ENCODE measurements around the gene TAMALIN.

Gene TAMALIN

GRCh38 chr12:51985154-51985835, 21.5 kb upstream of the TAMALIN start:
- no peak for DNase-seq

- DNase-seq, result no peak
Measured at GRCh38 chr12:51986834-51987233, 19.9 kb upstream of the TAMALIN start.

- no peak for DNase-seq
Measured at GRCh38 chr12:51992246-51992645, 14.5 kb upstream of the TAMALIN start.

GRCh38 chr12:51994539-51994820, 12.3 kb upstream of the TAMALIN start:
- no peak for DNase-seq

GRCh38 chr12:51994959-51995358, 11.8 kb upstream of the TAMALIN start:
- DNase-seq, result no peak

GRCh38 chr12:51997136-51997535, 9.6 kb upstream of the TAMALIN start:
- DNase-seq, result no peak

- DNase-seq, result no peak
Measured at GRCh38 chr12:52003016-52003550, 3.7 kb upstream of the TAMALIN start.

GRCh38 chr12:52003591-52003990, 3.2 kb upstream of the TAMALIN start:
- DNase-seq, result no peak

- no peak for DNase-seq
Measured at GRCh38 chr12:52004042-52004648, 2.6 kb upstream of the TAMALIN start.

GRCh38 chr12:52005218-52005902, 1.4 kb upstream of the TAMALIN start:
- no peak for DNase-seq

GRCh38 chr12:52005903-52006703, 643 bp upstream of the TAMALIN start:
- DNase-seq, result no peak

- peak; percentile 60 to 76 (median 66) for DNase-seq
Measured at GRCh38 chr12:52007158-52007921, 594 bp downstream of the TAMALIN start.

- no peak for DNase-seq
Measured at GRCh38 chr12:52007982-52008510, 1.3 kb downstream of the TAMALIN start.

- DNase-seq, result no peak
Measured at GRCh38 chr12:52009081-52009751, 2.5 kb downstream of the TAMALIN start.

- DNase-seq, result no peak
Measured at GRCh38 chr12:52010152-52010622, 3.4 kb downstream of the TAMALIN start.

GRCh38 chr12:52010692-52011601, 4.2 kb downstream of the TAMALIN start:
- no peak for DNase-seq

GRCh38 chr12:52011602-52012214, 5.0 kb downstream of the TAMALIN start:
- no peak for DNase-seq

- no peak for DNase-seq
Measured at GRCh38 chr12:52013626-52014310, 7.0 kb downstream of the TAMALIN start.
